GM23338 (cell line): ENCODE results near the gene SRSF7. TPM values are rescaled to one million over a fixed set of nuclear protein-coding genes. Genes with fewer than 3 reads are reported as not detected.

Experiments
- ATAC-seq: fragments of 200-7000 bp; cut with Tn5 transposase; 3 replicates; pipeline ENCODE4 v1.9.1; 2020
- DNase-seq: peaks from one replicate; pipeline ENCODE4 v3.0.0-alpha.2; 2015; ENCODE audit warnings: low spot score
- H2AFZ ChIP-seq: fragments of 200-600 bp; sonication (generic); 2 replicates; pipeline ENCODE4 v1.8.0; 2016; ENCODE audit warnings: antibody characterized with exemption, mild to moderate bottlenecking, moderate library complexity
- H3F3A ChIP-seq: fragments of 200-600 bp; sonication (generic); replicated peaks from 2 replicates; pipeline ENCODE4 v1.8.0; 2017; ENCODE audit warnings: antibody characterized with exemption, mixed run types, low read depth
- H3K27ac ChIP-seq: fragments of 200-600 bp; sonication (generic); 2 replicates; pipeline ENCODE4 v1.6.1; 2016; ENCODE audit warnings: low read depth
- H3K27me3 ChIP-seq: fragments of 200-600 bp; sonication (generic); 2 replicates; pipeline ENCODE4 v1.8.0; 2016; ENCODE audit warnings: mild to moderate bottlenecking, mixed run types, moderate library complexity; ENCODE audit not compliant: insufficient read depth
- H3K36me3 ChIP-seq: fragments of 200-600 bp; sonication (generic); 2 replicates; pipeline ENCODE4 v1.8.0; 2016; ENCODE audit warnings: mild to moderate bottlenecking; ENCODE audit not compliant: insufficient read depth
- H3K4me1 ChIP-seq: fragments of 200-600 bp; sonication (generic); 2 replicates; pipeline ENCODE4 v1.8.0; 2016; ENCODE audit warnings: mild to moderate bottlenecking, moderate library complexity; ENCODE audit not compliant: insufficient read depth
- H3K4me2 ChIP-seq: fragments of 200-600 bp; sonication (generic); 2 replicates; pipeline ENCODE4 v1.7.1; 2017; ENCODE audit warnings: mixed run types
- H3K4me3 ChIP-seq: fragments of 200-600 bp; sonication (generic); 2 replicates; pipeline ENCODE4 v1.6.1; 2016; ENCODE audit warnings: mixed run types
- H3K79me2 ChIP-seq: fragments of 200-600 bp; sonication (generic); replicated peaks from 2 replicates; pipeline ENCODE4 v1.8.0; 2017; ENCODE audit warnings: mild to moderate bottlenecking; ENCODE audit not compliant: insufficient read depth
- H3K9me2 ChIP-seq: fragments of 200-600 bp; sonication (generic); 2 replicates; pipeline ENCODE4 v1.8.0; 2017; ENCODE audit not compliant: insufficient read depth
- H4K20me1 ChIP-seq: fragments of 200-600 bp; sonication (generic); replicated peaks from 2 replicates; pipeline ENCODE4 v1.8.0; 2017; ENCODE audit warnings: mild to moderate bottlenecking; ENCODE audit not compliant: insufficient read depth
- H3K27ac Mint-ChIP-seq: 2 replicates; pipeline ENCODE4 v1.8.0; 2020; ENCODE audit warnings: inconsistent platforms, mild to moderate bottlenecking, moderate library complexity, mixed read lengths
- H3K27me3 Mint-ChIP-seq: 3 replicates; pipeline ENCODE4 v1.8.0; 2022; ENCODE audit warnings: low read depth, mild to moderate bottlenecking, moderate library complexity, mixed read lengths, inconsistent platforms; ENCODE audit not compliant: insufficient read depth, poor library complexity
- H3K36me3 Mint-ChIP-seq: 3 replicates; pipeline ENCODE4 v1.8.0; 2021; ENCODE audit warnings: low read depth, mild to moderate bottlenecking, inconsistent platforms, moderate library complexity, mixed read lengths
- H3K4me1 Mint-ChIP-seq: 3 replicates; pipeline ENCODE4 v1.8.0; 2020; ENCODE audit warnings: mild to moderate bottlenecking, inconsistent platforms, mixed read lengths
- H3K4me3 Mint-ChIP-seq: 3 replicates; pipeline ENCODE4 v1.8.0; 2021; ENCODE audit warnings: moderate library complexity, mild to moderate bottlenecking, inconsistent platforms, mixed read lengths
- H3K9me3 Mint-ChIP-seq: 3 replicates; pipeline ENCODE4 v1.8.0; 2020; ENCODE audit warnings: moderate library complexity, mild to moderate bottlenecking, inconsistent platforms, mixed read lengths
- CREB1 ChIP-seq: fragments of 250-450 bp; sonication (Bioruptor Pico); IDR thresholded peaks from 2 replicates; pipeline ENCODE4 v1.5.0; 2020; ENCODE audit warnings: low read depth, mild to moderate bottlenecking, moderate library complexity
- ETS1 ChIP-seq: IDR thresholded peaks from 2 replicates; pipeline ENCODE4 v1.6.1; 2016; ENCODE audit warnings: antibody characterized with exemption
- EZH2 ChIP-seq: fragments of 200-600 bp; sonication (generic); IDR thresholded peaks from one replicate; pipeline ENCODE4 v1.8.0; 2017; ENCODE audit warnings: antibody characterized with exemption, mild to moderate bottlenecking, low read depth; ENCODE audit not compliant: unreplicated experiment
- EZH2phosphoT487 ChIP-seq: fragments of 200-600 bp; sonication (generic); IDR thresholded peaks from one replicate; pipeline ENCODE4 v1.8.1; 2018; ENCODE audit warnings: antibody characterized with exemption; ENCODE audit not compliant: unreplicated experiment
- JUNB ChIP-seq: IDR thresholded peaks from one replicate; pipeline ENCODE4 v1.6.1; 2016; ENCODE audit warnings: antibody characterized with exemption; ENCODE audit not compliant: unreplicated experiment
- NANOG ChIP-seq: IDR thresholded peaks from 2 replicates; pipeline ENCODE4 v1.6.1; 2016; ENCODE audit warnings: antibody characterized with exemption, borderline replicate concordance
- POLR2AphosphoS5 ChIP-seq: IDR thresholded peaks from 2 replicates; pipeline ENCODE4 v1.6.1; 2016; ENCODE audit warnings: antibody characterized with exemption, low read depth
- STAT1 ChIP-seq: IDR thresholded peaks from one replicate; pipeline ENCODE4 v1.6.1; 2016; ENCODE audit warnings: antibody characterized with exemption; ENCODE audit not compliant: unreplicated experiment
- ZNF114 ChIP-seq: fragments of 250-450 bp; sonication (Bioruptor Pico); IDR thresholded peaks from 2 replicates; pipeline ENCODE4 v1.5.0; 2020; ENCODE audit warnings: mild to moderate bottlenecking, moderate library complexity
- ZNF331 ChIP-seq: fragments of 250-450 bp; sonication (Bioruptor Pico); IDR thresholded peaks from 2 replicates; pipeline ENCODE4 v1.5.0; 2020; ENCODE audit warnings: low read depth, mild to moderate bottlenecking, moderate library complexity
- ZNF462 ChIP-seq: fragments of 250-450 bp; sonication (Bioruptor Pico); IDR thresholded peaks from 2 replicates; pipeline ENCODE4 v1.5.0; 2020; ENCODE audit warnings: mild to moderate bottlenecking, moderate library complexity
- polyA plus RNA-seq: library from polyadenylated mRNA; unstranded; fragments of >200 nt; fragmentation: Nextera tagmentation; extraction: Ambion mirVana; gene quantifications from 2 replicates; pipeline ENCODE4 v1.2.1, GENCODE V29; 2016
- total RNA-seq: library from RNA; depleted of rRNA; stranded (reverse); fragments of >200 nt; shearing (Covaris generic); gene quantifications from 2 replicates; pipeline ENCODE4 v1.2.3, GENCODE V29; 2014
- TF ChIP-seq, protein P1 (sequence below): IDR thresholded peaks from one replicate; pipeline ENCODE4 v1.6.1; 2018; ENCODE audit warnings: antibody characterized with exemption; ENCODE audit not compliant: unreplicated experiment
- TF ChIP-seq, protein P2 (sequence below), 2 experiments: fragments of 200-600 bp in 1 of 2; sonication (generic) in 1 of 2; conservative IDR thresholded peaks; 2 replicates each; pipeline versions ENCODE4 v1.5.1 to v1.6.1; 2016 to 2017; ENCODE audit warnings: antibody characterized with exemption in 2 of 2, low read depth in 2 of 2, mild to moderate bottlenecking in 2 of 2, moderate library complexity in 1 of 2

The SRSF7 gene
- total and polyA plus RNA-seq, 2 experiments from 2014 or later = 251 to 572 TPM

DNA sequence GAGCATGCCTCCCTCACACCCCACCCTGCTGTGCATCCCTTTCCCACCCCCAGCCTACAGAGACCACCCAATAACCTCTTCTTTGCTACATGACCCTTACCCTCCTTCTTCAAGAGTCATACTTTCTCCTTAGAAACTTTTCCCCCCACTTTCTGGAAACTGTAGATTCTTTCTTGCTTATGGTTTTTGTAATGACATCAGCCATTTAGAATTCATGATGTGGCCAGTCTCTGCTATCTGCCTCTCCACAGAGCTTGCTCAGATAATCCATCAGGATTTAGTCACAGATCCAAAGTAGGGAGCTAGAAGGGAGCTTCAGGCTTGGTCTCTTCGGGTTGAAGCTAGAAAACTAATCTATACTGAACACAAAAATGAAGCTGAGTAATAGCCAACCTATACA lies 48.7 kb downstream of the SRSF7 start:
- TF ChIP-seq ZNF331 (CRISPR knock-in tag) = no peak
- no peak for TF ChIP-seq ETS1
- TF ChIP-seq, protein P1, sequence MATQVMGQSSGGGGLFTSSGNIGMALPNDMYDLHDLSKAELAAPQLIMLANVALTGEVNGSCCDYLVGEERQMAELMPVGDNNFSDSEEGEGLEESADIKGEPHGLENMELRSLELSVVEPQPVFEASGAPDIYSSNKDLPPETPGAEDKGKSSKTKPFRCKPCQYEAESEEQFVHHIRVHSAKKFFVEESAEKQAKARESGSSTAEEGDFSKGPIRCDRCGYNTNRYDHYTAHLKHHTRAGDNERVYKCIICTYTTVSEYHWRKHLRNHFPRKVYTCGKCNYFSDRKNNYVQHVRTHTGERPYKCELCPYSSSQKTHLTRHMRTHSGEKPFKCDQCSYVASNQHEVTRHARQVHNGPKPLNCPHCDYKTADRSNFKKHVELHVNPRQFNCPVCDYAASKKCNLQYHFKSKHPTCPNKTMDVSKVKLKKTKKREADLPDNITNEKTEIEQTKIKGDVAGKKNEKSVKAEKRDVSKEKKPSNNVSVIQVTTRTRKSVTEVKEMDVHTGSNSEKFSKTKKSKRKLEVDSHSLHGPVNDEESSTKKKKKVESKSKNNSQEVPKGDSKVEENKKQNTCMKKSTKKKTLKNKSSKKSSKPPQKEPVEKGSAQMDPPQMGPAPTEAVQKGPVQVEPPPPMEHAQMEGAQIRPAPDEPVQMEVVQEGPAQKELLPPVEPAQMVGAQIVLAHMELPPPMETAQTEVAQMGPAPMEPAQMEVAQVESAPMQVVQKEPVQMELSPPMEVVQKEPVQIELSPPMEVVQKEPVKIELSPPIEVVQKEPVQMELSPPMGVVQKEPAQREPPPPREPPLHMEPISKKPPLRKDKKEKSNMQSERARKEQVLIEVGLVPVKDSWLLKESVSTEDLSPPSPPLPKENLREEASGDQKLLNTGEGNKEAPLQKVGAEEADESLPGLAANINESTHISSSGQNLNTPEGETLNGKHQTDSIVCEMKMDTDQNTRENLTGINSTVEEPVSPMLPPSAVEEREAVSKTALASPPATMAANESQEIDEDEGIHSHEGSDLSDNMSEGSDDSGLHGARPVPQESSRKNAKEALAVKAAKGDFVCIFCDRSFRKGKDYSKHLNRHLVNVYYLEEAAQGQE = no peak
- TF ChIP-seq ZNF114 (CRISPR knock-in tag) = no peak
- TF ChIP-seq, protein P2, sequence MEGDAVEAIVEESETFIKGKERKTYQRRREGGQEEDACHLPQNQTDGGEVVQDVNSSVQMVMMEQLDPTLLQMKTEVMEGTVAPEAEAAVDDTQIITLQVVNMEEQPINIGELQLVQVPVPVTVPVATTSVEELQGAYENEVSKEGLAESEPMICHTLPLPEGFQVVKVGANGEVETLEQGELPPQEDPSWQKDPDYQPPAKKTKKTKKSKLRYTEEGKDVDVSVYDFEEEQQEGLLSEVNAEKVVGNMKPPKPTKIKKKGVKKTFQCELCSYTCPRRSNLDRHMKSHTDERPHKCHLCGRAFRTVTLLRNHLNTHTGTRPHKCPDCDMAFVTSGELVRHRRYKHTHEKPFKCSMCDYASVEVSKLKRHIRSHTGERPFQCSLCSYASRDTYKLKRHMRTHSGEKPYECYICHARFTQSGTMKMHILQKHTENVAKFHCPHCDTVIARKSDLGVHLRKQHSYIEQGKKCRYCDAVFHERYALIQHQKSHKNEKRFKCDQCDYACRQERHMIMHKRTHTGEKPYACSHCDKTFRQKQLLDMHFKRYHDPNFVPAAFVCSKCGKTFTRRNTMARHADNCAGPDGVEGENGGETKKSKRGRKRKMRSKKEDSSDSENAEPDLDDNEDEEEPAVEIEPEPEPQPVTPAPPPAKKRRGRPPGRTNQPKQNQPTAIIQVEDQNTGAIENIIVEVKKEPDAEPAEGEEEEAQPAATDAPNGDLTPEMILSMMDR (conservative IDR thresholded peaks at IDR 0.05; ENCODE audit: low read depth in 2 of 2) = no peak
- TF ChIP-seq EZH2 = no peak
- TF ChIP-seq STAT1 = no peak
- no peak for TF ChIP-seq JUNB
- no peak for TF ChIP-seq NANOG
- no peak for TF ChIP-seq EZH2phosphoT487
- no peak for TF ChIP-seq POLR2AphosphoS5
- TF ChIP-seq ZNF462 (CRISPR knock-in tag) = no peak
- no peak for TF ChIP-seq CREB1
- H3K4me2 ChIP-seq = no peak overlapping the region
- Mint-ChIP-seq H3K9me3 (no peaks in the 10 kb centered on the region), H3K27me3 (peaks cover 4% of the 10 kb centered on the region), H3K4me3 (no peak overlapping the region), H3K4me1 (no peaks in the 10 kb centered on the region), H3K27ac (no peak overlapping the region; the same call in 1 of the 2 replicates), H3K36me3 (0 out of 3 replicates have a peak, but pooled peaks cover 2% of the 10 kb centered on the region)
- no peak overlapping the region for H2AFZ ChIP-seq
- DNase-seq = no peak
- H3K79me2 ChIP-seq = no peaks in the 10 kb centered on the region
- H3K27ac ChIP-seq = no peak overlapping the region
- H4K20me1 ChIP-seq = no peaks in the 10 kb centered on the region
- ATAC-seq = no peak
- H3K36me3 ChIP-seq = no peaks in the 10 kb centered on the region
- no peaks in the 10 kb centered on the region for H3K4me1 ChIP-seq
- H3K4me3 ChIP-seq = no peak overlapping the region
- H3K27me3 ChIP-seq = no peaks in the 10 kb centered on the region
- no peaks in the 10 kb centered on the region for H3F3A ChIP-seq
- no peaks in the 10 kb centered on the region for H3K9me2 ChIP-seq
